Stimulated activated CD8-positive, alpha-beta memory T cell treated with anti-CD3 and anti-CD28 coated beads, Interleukin-15, amount 100 ng/mL, for 1 hour (primary cell): ENCODE results near the gene TGFBR3L.
A peak's percentile ranks its signal among the peaks of the same experiment; 100 is the strongest.
"Not testable (repeated sequence)": the region's sequence is repeated elsewhere in the genome, so short reads cannot be mapped to it uniquely, and the experiment has no call there.

Experiments used
- DNase-seq: peaks from one replicate; pipeline ENCODE4 v3.0.0-alpha.2; 2020; ENCODE audit warnings: low read depth

TGFBR3L gene

DNA sequence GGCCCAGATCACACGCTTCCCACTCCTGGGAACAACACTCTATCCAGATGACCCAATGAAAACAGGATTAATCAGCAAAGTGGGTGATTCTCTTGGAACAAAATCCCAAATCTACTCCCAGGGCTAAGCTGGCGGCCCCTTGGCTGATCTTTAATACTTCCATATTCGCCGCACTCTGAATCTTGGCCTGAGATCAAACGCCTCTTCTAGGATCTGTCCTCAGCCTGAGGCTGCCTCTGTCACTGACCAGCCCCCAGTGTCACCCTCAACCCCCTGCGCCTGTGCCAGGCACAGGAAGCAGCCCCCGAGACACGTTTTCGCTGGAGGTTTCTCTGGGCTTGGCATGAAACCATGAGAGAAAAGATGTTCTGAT lies 13.7 kb downstream of the TGFBR3L start:
- no peak for DNase-seq

GRCh38 chr19:7928741-7929701 lies 14.4 kb downstream of the TGFBR3L start:
- DNase-seq: peak; percentile 43

DNA sequence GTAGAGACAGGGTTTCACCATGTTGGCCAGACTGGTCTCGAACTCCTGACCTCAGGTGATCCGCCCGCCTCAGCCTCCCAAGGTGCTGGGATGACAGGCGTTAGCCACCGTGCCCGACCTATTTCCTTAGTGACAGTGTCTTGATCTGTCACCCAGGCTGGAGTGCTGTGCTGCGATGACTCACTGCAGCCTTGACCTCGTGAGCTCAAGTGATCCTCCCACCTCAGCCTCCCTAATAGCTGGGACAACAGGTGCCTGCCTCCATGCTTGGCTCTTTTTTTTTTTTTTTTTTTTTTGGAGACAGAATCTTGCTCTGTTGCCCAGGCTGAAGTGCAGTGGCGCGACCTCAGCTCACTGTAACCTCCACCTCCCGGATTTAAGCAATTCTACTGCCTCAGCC lies 15.4 kb downstream of the TGFBR3L start:
- DNase-seq: not testable (repeated sequence)

DNA sequence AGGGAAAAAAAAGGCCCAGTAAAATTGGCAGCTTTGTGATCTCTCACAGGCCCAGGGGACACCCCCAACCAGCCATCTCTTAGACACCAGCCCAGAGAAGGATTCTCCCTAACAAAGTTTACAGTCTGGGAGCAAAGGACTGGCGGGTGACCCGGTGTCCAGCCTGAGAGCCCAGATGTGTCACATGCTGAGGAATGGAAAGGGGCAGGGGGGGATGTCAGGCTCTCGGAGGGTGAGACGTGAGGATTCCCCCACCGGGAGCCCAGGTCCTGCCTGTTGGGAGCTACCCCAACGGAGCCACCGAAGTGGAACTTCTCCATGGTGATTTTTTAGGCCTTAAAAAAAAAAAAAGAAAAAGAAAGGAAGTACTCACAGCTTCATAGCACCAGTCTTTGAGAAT lies 16.1 kb downstream of the TGFBR3L start:
- no peak for DNase-seq

DNA sequence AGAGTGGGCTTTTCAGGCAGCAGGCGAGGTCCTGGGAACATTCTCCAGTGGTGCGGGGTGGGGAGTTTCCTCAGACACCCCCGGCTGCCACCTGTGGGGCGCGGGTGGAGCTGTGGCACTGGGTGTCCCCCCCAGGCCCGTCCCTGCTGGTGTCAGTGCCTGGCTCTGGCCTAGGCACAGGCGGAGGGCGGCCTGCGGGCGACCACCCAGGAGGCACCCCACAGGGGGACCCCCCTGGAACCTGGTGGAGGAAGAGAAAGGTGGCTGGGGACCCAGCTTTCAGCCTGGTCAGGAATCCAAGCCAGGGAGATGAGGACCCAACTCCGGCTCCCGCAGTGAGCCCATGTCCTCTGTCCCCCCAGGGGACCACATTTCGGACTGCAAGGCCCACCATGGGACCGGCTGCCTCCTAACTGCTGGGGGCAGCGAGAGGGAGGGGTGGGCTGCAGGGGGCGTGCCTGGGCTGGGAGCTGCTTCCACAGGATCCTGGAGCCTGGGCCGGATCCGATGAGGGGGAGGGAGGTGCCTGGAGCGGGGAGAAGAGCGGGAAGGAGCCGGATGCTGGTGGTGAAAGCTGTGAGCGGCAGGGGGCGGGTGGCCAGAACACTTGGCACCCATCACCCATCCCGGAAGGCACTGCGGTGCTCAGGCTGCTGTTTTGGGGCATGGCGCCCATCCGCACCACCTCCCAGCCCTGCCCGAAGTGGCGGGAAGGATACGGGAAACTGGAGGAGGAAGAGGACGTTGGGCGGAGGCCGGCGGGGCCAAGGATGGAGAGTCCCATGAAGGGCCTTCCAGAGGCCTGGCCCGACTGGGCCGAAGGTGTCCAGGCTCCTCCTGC lies 16.8 kb downstream of the TGFBR3L start:
- DNase-seq: no peak

GRCh38 chr19:7932276-7932929 lies 17.8 kb downstream of the TGFBR3L start:
- no peak for DNase-seq

GRCh38 chr19:7932930-7933300 lies 18.3 kb downstream of the TGFBR3L start:
- DNase-seq: no peak

DNA sequence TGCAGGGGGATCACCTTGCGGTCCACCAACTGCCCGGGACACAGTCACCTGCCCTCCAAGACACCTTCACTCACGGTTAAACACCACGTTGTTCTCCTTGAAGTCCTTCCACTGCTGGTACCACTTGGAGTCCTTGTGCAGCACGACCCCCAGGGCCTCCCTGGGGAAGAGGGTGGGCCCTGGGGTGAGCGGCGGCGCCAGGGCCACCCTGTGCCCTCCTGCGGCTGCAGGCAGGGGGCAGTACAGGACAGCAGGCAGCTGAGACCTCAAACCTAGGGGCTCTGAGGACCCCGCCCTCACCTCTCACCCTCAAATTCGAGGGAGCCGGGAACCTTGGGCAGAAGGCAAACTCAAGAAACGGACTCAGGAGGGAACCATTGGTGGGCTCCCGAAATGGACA lies 18.8 kb downstream of the TGFBR3L start:
- DNase-seq: no peak

- DNase-seq: no peak
Measured at GRCh38 chr19:7933828-7934725, 19.4 kb downstream of the TGFBR3L start.

- no peak for DNase-seq
Measured at GRCh38 chr19:7934766-7935165, 20.1 kb downstream of the TGFBR3L start.

DNA sequence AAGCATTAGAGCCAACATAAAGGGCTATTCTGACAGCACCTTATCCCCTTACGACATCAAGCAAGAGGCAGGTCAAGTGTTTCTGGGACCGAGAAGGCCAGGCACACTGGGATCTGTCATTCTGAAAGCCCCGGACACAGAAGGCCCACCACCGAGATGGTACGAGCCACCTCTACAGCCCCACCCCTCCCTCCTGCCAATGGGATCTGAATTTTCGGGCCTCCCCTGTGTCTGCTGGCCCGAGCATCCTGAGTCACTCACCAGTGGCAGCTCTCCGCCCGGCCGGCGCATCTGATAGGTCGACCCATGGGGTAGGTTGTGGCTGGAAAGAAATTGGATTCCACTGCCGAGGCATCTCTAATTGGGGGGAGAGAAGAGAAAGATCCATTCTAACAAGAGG lies 26.2 kb downstream of the TGFBR3L start:
- DNase-seq: no peak

- no peak for DNase-seq
Measured at GRCh38 chr19:7941895-7942596, 27.4 kb downstream of the TGFBR3L start.

GRCh38 chr19:7942981-7943443 lies 28.4 kb downstream of the TGFBR3L start:
- no peak for DNase-seq

DNA sequence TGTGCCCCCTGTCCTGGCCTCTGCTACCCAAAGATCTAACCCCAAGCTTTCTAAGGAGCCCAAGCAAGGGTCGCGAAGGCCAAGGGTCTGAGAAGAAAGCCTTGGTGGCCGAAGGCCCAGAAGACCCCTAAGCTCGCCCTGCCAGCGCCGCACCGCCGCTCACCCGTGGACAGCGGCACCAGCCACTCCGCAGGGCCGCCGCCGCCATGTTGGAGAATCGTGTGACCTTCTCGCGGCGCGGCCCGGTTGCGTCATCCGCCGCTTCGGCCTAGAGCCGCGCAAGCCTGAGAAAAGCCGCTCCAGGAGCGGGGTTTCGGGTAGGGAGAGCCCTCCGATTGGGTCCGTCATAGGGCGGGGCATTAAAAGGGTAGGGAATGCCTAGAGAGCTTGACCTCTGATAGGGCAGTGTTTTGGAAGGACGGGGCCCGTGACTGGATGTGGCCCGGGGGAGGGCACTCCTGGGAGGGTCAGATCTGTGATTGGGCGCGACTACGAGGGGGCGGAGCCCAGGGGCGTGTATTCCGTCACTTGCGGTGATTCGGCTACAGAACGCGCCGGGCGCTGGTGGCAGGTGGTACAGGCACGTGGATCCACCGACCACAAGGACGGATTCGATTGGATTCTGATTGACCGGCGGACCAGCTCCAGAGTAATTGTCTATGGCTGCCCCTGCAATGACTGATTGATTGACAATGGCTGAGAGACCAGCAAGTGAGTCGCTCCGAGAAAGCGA lies 29.0 kb downstream of the TGFBR3L start, which contains the start of gene TIMM44:
Gene TIMM44 (minus strand): TSS at position 223 of the 733 bp plus-strand sequence. CDS start 15 bp downstream, at position 208.
- DNase-seq: peak; percentile 96

GRCh38 chr19:7944177-7944761 lies 29.6 kb downstream of the TGFBR3L start:
- DNase-seq: peak; percentile 74

GRCh38 chr19:7947939-7948338 lies 33.3 kb downstream of the TGFBR3L start:
- no peak for DNase-seq

DNA sequence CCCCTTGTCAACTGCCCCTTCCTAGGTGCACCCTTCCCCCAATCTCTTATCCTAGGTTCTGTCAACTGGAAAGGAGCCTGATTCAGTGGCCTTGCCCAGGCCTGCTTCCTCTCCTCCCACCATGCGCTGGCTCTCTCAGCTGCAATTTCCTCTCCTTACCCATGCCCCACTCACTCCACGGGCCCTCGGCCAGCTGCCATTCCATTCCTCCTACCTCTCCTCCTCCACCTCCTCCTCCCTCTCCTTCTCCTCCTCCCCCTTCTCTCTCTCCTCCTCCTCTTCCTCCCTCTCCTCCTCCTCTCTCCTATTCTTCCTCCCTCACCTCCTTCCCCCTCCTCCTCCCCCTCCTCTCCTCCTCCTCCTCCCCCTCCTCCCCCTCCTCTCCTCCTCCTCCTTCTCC lies 38.4 kb downstream of the TGFBR3L start:
- no peak for DNase-seq

DNA sequence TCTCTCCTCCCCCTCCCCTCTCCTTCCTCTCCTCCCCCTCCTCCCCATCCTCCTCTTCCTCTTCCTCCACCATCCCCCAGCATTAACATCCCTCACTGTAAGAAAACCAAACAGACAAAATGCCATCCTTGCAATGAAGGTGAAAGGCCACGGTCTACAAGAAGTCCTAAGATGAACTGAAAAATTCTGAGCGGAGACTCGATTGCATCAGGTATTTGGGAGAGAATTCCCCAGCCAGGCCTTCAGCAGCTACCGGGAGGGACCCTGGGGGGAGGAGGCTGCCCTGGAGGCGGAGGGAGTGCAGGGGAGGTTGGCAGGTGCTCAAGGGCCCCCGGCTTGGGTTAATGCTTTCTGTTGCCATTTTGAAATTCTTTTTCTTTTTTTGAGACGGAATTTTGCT lies 38.9 kb downstream of the TGFBR3L start:
- DNase-seq: no peak

GRCh38 chr19:7955696-7956095 lies 41.1 kb downstream of the TGFBR3L start:
- no peak for DNase-seq
